Central memory CD4-positive, alpha-beta T cell (primary cell): ENCODE measurements around the gene RPS26.
A peak's percentile ranks its signal among the peaks of the same experiment; 100 is the strongest.

ENCODE experiments used
- DNase-seq: peaks from one replicate; pipeline ENCODE4 v3.0.0; 2022

RPS26 gene

GRCh38 chr12:56078931-56079722 is 37.4 kb downstream of the RPS26 start:
- DNase-seq = peak; percentile 29

DNA sequence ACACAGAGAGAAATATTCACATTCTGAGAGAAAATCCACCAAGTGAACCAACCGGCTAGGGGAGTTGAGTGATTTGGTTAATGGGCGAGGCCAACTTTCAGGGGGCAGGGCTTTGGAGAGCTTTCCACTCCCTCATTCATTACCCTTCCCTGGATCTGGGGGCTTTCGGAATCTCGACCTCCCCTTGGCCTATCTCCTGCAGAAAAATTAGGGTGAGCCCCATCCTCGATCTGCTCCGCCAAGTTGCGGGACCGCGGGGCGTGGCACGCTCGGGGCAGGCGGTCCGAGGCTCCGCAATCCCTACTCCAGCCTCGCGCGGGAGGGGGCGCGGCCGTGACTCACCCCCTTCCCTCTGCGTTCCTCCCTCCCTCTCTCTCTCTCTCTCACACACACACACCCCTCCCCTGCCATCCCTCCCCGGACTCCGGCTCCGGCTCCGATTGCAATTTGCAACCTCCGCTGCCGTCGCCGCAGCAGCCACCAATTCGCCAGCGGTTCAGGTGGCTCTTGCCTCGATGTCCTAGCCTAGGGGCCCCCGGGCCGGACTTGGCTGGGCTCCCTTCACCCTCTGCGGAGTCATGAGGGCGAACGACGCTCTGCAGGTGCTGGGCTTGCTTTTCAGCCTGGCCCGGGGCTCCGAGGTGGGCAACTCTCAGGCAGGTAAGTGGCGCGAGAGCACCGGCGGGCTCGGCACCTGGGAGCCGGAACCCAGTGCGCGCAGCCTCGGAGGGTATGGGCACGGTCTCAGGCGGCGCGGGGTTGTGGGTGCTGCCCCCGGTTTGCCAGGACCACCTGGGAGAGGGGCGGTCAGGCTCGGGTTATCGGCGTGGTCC is 38.2 kb downstream of the RPS26 start, which contains the start of gene ERBB3:
TSS of gene ERBB3 (plus strand) at position 443 of the 833 bp plus-strand sequence. CDS start at position 579, 136 bp downstream.
- peak; percentile 47 for DNase-seq

DNA sequence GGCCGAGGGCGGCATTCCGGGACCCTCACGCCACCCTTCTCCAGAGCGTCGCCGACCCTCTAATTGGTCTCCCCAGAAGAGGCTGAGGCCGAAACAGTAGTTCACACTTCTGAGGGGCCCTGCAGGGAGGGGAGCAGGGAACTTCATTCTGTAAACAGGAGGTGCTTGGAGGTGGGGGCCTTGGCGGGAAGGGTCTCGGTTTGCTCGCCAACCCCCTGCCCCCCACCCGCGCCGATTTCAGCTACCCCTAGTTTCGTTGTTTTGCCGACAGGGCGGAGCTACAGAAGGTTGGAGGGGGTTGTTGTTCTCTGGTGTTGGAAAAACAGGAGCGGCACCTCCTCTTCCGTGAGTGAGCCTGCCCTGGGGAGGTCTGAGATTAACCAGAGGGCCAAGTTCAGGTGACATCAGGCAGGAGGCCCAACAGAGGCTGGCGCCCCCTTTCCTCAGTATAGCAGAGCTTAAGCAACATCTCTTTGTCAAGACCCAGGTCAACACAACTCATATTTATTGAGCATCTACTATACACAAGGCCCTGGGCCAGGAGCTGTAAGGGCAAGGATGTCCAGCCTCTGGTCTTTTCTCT is 38.9 kb downstream of the RPS26 start:
- DNase-seq = no peak

GRCh38 chr12:56081393-56082347 is 40.0 kb downstream of the RPS26 start:
- DNase-seq = no peak

DNA sequence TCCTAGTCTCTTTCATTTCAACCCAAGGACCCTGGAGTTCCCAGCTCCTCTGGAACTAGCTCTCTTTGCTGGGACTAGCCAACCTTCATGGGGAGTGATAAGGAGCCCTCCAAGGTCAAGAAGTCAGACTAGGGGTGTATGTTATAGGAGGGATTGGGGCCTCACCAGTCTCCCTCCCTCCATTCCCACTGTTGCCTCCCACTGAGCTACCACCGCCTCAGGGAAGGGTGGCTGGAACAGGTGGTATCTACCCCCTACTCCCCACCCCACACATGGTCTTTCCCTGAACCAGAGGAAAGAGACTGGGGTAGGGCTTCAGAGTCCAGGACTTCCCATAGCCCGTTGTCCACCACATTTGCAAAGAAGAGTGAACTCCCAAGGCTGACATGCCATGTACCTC is 40.7 kb downstream of the RPS26 start:
- no peak for DNase-seq

GRCh38 chr12:56082967-56083366 is 41.2 kb downstream of the RPS26 start:
- DNase-seq = no peak

GRCh38 chr12:56084958-56085543 is 43.3 kb downstream of the RPS26 start:
- no peak for DNase-seq

- no peak for DNase-seq
Measured at GRCh38 chr12:56086096-56086495, 44.4 kb downstream of the RPS26 start.

GRCh38 chr12:56086608-56087007 is 44.9 kb downstream of the RPS26 start:
- DNase-seq = no peak

GRCh38 chr12:56087220-56087619 is 45.5 kb downstream of the RPS26 start:
- no peak for DNase-seq
